HuH-7.5 (cell line): ENCODE data around the gene EGLN3.
A peak's percentile ranks its signal among the peaks of the same experiment; 100 is the strongest.
"Not testable (repeated sequence)": the region's sequence is repeated elsewhere in the genome, so short reads cannot be mapped to it uniquely, and the experiment has no call there.

Experiments
- DNase-seq: peaks from one replicate; pipeline ENCODE4 v3.0.0; 2011; ENCODE audit warnings: low spot score

Gene EGLN3

GRCh38 chr14:33950320-33951182 is at the start of gene EGLN3:
EGLN3 (minus strand) TSS chr14:33951074; CDS start chr14:33950752, 322 bp downstream.
- DNase-seq, result peak; percentile 67

- DNase-seq, result no peak
These were observed 49.5 kb upstream of the EGLN3 start for GRCh38 chr14:34000396-34000795.

- DNase-seq, result no peak
These were observed 49.0 kb upstream of the EGLN3 start for GRCh38 chr14:33999771-34000291.

- DNase-seq, result no peak
These were observed 46.7 kb upstream of the EGLN3 start for GRCh38 chr14:33997611-33998010.

DNA sequence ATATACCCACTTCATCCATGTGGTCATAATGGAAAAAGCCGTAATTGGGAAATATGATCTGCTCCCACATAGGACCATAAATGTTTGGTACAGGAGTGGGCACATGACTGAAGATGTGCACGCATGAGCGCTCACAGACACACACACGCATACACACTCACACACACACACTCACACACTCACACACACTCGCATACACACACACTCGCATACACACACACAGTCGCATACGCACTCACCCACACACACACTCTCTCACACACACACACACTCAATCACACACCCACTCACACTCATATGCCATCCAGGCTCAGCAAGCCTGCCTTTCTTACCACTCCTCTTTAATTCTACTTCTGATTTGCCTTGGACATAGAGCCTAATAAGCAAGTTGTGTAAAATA is 45.6 kb upstream of the EGLN3 start:
- DNase-seq, result no peak

DNA sequence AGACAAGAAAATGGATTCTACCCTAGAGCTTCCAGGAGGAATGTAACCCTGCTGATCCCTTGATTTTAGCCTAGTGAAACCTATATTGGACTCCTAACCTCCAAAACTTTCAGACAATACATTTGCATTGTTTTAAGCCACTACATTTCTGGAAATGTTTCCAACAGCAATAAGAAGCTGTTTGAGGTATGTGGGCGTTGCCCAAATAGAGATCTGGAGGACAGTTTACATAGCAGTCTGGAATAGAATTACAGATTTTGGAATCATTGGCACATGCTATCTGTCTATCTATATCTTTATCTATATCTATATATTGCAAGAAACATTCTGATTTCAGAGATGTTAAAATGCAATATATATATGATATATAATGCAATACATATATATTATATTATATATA is 42.4 kb upstream of the EGLN3 start:
- DNase-seq, result no peak

DNA sequence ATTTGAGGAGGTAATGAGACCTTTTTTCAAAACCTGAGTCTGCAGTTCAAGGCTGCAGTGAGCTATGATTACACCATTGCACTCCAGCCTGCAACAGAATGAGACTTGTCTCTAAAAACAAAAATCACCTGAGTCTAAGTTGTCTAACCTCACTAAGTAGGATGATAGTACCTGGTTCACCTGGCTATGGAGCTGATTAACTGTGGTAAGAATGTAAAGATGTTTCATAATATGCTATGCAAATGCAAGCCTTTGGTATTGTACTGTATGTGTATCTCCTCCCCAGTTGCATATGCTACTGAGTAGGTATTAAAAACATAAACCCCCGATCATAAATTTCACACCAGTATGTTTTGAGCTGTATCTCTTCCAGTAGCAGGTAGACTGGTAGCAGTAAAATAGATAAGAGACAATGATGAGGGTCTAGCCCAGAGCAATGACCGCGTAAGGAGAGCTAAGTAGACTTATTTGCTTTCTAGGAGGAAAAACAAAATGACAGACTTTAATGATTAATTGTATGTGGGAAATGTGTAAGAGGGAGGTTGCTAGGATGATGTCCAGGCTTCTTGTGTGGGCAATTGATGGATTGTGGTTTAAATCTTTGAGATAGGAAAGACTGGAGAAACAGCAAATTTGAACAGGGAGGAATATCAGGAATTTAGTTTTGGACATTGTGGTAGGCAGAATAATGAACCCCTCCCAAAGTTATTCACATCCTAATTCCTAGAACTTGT is 41.6 kb upstream of the EGLN3 start:
- no peak for DNase-seq

DNA sequence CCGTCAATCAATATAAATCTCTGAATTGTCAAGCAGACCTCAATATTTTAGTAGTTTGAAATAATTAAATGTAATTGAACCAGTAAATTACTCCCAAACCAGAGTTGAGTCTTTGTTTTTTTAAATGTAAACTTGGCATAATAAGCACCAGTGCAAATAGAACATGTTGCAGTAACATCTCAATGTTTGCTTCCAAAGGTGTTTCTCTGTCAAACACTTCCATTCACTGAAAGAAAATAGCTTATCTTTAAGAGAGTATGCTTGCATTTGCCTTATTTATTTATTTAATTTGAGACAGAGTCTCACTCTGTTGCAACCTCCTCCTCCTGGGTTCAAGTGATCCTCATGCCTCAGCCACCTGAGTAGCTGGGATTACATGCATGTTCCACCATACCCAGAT is 39.9 kb upstream of the EGLN3 start:
- no peak for DNase-seq

DNA sequence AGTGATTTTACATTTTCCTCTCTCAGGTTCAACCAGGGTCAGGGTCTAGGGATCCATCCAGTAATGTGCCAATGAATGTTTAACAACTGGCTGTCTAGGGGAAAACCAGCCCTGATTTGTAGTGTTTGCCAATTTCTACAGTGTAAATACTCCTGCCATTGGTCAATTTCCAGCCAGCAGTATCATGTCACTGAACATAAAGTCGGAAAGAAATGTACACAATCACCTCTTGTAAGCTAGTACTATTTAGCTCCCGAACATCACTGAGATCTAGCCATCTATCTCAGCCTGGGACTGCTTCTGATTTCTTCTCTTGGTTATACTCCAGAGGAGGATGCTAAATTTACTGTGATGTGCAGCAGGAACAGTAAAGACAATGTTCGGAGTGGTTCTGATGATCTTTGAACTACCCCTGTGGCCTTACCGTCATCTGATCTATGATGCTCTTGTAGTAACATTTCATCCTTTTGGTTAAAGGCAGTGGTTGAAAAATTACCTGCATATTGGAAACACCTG is 36.7 kb upstream of the EGLN3 start:
- peak; percentile 43 for DNase-seq

DNA sequence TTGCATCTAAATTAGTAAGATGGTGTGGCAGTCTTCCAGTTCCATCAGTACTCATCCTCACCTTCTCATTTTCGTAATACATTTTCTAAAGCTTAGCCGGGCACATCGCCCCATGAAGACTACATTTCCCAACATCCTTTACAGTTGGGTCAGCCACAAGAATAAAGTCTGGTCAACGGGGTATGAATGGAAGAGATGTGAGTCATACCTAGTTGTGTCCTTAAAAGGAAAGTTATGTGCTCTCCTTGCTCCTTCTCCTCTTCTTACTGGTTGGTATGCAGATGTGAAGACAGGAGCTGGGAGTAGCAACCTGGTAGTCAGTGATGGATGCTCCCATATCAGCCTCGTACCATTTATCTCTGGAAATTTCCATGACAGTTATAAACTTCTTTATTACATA is 35.9 kb upstream of the EGLN3 start:
- DNase-seq, result no peak

DNA sequence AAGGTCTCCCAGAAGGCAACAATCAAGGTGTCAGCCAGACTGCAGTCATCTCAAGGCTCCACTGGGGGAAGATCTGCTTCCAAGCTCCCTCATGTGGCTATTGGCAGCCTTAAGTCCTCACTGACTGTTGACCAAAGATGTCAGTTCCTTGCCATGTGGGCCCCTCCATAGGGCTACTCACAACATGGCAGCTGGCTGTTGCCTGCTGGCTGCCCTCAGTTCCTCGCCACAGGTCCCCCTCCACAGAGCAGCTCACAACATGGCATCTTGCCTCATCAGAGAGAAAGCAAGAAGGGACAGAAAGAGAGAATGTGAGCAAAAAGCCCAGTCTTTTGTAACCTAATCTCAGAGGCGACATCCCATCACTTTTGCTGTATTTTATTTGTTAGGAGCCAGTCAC is 34.4 kb upstream of the EGLN3 start:
- DNase-seq, result no peak

- no peak for DNase-seq
These were observed 28.9 kb upstream of the EGLN3 start for GRCh38 chr14:33979613-33980276.

DNA sequence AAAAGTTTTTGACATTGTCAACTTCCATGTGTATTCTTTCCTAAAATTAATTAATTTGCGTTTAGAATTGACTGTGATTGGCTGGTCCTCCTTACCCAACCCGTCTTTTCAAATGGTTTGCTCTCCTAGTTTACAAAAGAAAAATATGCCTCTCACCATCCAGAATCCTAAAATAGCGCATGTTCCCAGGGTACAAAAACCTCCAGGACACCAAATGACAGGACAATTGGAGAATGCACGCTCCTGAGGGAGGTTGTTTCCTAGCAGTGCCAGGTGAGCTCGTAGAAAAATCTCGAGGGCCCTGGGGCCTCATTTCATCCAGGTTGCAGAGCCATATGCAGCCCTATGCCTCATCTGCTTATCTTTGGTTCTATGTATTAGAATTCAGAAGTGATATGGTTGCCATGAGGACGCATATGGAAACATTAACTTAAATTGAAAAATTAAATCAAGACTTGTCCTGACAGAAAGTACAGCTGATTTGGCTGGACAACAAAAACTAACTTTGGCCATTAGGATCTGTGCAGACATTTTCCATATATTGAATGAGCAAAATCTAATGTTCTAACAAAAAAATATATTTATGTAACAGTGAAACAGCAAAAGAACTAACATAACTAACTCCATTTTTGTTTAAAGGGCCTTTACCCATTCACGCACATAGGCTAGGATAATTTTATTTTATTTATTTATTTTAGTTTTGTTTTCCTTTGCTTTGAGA is 28.2 kb upstream of the EGLN3 start:
- DNase-seq, result no peak

DNA sequence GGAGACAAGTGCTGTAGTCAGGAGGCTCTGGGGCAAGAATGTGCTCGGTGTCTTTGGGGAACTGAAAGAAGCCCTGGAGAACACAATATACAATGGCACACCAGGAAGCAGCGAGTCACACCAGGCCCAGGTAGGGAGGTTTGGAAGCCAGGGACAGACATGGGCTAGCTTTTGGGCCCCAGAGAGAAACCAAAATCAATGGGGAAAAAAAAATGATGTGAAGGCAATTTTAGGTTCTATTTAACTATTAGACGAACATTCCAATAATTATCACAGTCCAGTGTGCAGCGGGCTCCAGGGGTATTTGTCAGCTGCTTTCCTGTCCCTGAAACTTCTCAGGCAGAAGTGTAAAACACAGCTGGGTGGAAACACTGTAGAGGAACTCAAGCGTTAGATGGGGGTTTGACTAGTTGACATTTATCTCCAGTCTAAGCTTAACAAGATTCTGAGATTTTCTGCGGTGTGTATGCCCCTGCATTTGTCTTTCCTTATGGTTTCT is 21.8 kb upstream of the EGLN3 start:
- no peak for DNase-seq

- not testable (repeated sequence) for DNase-seq
These were observed 19.0 kb upstream of the EGLN3 start for GRCh38 chr14:33969846-33970245.

DNA sequence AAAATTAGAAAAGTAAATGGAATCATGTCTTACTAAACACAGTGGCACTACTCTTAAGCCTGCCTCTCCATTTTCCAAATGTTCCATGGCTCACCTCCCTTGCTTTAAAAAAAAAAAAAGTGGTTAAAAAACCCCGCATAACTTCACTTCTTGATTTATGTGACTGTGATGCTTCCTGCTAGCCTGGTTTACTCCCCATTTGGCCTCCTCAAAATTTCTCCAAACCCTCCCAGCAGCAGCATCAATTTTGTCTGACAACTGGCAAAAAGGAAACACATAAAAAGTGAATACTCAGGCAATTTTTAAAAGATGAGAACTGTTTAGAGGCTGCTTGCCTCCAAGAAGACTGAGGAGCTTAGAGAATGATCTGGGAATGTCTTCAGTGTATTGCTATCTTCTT is 17.8 kb upstream of the EGLN3 start:
- DNase-seq, result no peak

GRCh38 chr14:33967138-33967537 is 16.3 kb upstream of the EGLN3 start:
- no peak for DNase-seq

DNA sequence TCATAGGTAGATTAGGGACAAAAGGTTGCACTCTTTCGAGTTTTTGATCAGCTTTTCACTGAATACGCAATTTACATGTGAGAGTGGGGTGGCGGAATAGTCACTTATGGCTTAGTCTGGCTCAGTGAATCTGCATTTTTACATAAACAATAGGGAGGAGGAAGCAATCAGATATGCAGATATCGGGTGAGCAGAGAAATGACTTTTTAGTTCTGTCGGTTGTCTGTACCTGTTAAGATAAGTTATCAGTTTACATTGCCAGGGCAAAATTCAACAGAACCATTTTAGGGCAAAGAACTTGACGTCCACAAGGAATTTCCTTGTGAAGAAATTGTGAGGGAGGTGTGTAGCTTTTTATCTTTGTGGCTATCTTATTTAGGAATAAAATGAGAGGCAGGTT is 15.4 kb upstream of the EGLN3 start:
- DNase-seq, result no peak

- DNase-seq, result no peak
These were observed 13.9 kb upstream of the EGLN3 start for GRCh38 chr14:33964599-33965317.

DNA sequence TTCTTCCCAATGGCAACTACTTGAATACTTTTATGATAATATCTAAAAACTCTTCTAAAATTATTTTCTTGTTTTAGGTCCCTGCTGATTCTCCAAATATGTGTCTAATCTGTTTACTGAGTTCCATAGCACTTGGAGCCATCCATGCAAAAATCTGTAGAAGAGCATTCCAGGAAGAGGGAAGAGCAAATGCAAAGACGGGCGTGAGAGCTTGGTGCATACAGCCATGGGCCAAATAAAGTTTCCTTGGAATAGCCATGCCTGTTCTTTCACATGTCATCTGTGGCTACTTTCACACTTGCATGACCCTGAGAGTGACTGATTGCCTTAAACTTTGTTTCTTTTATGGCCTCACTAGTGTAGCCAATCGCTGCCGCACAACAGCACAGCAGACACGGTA is 13.0 kb upstream of the EGLN3 start:
- DNase-seq, result no peak

- DNase-seq, result not testable (repeated sequence)
These were observed 11.6 kb upstream of the EGLN3 start for GRCh38 chr14:33962466-33962865.
